ENCODE results near the gene KCNIP1.

GRCh38 chr5:170769246-170769645, 265.4 kb downstream of the KCNIP1 start:
- TF ChIP-seq USF2 (IDR thresholded peaks at IDR 0.05): no peak
- no peak for TF ChIP-seq MYC (IDR thresholded peaks at IDR 0.05; ENCODE audit: borderline replicate concordance, low read length)
- TF ChIP-seq, protein P1, sequence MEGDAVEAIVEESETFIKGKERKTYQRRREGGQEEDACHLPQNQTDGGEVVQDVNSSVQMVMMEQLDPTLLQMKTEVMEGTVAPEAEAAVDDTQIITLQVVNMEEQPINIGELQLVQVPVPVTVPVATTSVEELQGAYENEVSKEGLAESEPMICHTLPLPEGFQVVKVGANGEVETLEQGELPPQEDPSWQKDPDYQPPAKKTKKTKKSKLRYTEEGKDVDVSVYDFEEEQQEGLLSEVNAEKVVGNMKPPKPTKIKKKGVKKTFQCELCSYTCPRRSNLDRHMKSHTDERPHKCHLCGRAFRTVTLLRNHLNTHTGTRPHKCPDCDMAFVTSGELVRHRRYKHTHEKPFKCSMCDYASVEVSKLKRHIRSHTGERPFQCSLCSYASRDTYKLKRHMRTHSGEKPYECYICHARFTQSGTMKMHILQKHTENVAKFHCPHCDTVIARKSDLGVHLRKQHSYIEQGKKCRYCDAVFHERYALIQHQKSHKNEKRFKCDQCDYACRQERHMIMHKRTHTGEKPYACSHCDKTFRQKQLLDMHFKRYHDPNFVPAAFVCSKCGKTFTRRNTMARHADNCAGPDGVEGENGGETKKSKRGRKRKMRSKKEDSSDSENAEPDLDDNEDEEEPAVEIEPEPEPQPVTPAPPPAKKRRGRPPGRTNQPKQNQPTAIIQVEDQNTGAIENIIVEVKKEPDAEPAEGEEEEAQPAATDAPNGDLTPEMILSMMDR (IDR thresholded peaks at IDR 0.05): no peak
- no peak for TF ChIP-seq BHLHE40 (IDR thresholded peaks at IDR 0.05; ENCODE audit: low read depth, low read length)
- TF ChIP-seq JUN (IDR thresholded peaks at IDR 0.05): no peak
